Measurements from ENCODE around the gene MTFR1L.

MTFR1L gene

DNA sequence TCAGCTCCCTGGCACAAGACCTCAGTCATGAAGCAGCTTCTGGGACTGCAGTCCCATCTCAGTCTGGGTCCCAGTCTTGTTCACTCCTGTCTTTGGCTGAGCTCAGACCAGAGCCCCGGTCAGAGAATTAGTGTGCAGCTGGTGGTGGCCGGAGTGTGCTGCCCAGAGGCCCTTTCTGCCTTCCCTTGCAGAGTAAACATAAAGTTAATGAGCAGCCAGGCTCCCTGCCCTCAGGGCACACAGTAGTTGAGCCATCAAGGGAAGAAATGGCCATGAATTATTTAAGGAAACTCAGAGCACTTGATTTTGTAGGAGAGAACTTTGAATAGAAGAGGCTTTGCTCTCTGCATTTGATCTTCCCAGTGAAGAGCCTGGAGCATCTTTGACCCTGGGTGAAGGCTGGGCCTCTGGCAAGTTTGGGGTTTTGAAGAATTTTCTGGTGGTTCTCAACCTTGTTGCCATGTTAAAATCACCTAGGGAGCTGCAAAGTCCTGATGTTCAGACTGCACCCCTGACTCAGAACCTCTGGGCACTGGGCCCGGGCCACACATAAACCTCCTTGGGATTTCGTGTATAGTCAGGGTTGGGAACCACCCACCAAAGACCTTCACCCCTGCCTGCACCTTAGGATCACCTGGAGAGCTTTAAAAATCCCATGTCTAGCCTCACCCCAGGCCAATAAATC lies 46.2 kb upstream of the MTFR1L start:
- DNase-seq, result no peak
- Histone ChIP-seq H3K4me3 (no peak overlapping the region), H3K4me1 (peaks cover 0 to 5% (median 0%) of the 10 kb centered on the region in 4 donors), H3K27ac (no peak overlapping the region), H3K9me3 (no peaks in the 10 kb centered on the region), H3K27me3 (no peaks in the 10 kb centered on the region), H3K36me3 (peaks cover 0 to 26% (median 24%) of the 10 kb centered on the region in 3 donors)
- TF ChIP-seq, protein P1, sequence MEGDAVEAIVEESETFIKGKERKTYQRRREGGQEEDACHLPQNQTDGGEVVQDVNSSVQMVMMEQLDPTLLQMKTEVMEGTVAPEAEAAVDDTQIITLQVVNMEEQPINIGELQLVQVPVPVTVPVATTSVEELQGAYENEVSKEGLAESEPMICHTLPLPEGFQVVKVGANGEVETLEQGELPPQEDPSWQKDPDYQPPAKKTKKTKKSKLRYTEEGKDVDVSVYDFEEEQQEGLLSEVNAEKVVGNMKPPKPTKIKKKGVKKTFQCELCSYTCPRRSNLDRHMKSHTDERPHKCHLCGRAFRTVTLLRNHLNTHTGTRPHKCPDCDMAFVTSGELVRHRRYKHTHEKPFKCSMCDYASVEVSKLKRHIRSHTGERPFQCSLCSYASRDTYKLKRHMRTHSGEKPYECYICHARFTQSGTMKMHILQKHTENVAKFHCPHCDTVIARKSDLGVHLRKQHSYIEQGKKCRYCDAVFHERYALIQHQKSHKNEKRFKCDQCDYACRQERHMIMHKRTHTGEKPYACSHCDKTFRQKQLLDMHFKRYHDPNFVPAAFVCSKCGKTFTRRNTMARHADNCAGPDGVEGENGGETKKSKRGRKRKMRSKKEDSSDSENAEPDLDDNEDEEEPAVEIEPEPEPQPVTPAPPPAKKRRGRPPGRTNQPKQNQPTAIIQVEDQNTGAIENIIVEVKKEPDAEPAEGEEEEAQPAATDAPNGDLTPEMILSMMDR (IDR thresholded peaks at IDR 0.05), result no peak
- intact Hi-C loops (cut with DNase I; ENCODE audit: low total_unique reads), result no loop called here

DNA sequence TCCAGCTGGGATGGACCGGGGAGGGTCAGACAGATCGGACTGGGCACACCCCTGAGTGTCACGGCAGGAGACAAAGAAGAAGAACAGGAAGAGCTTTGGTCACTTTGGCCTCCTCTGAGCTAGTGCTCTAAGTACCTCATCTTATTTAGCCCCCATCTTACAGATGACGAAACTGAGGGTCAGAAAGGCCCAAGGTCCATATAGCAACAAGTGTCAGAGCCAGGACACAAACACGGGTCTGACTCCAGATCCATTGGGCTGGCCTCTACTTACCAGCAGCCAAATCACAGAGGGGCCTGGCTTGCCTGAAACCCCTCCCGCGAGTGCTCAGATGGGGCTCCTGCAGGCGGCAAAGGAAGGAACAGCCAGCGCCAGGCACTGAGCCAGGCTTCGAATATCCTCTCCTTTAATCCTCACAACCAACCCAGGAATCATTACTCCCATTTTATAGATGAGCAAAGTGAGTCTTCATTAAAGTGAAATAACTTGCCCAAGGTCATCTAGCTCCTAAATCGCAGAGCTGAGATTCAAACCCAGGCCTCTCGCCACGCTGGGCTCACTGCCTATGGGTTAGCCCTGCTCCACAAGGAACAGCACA lies 45.4 kb upstream of the MTFR1L start:
- H3K27me3 ChIP-seq, result no peaks in the 10 kb centered on the region
- no peak for DNase-seq
- peaks cover 0 to 5% (median 0%) of the 10 kb centered on the region in 4 donors for H3K4me1 ChIP-seq
- H3K36me3 ChIP-seq, result peaks cover 0 to 31% (median 31%) of the 10 kb centered on the region in 3 donors
- H3K27ac ChIP-seq, result no peak overlapping the region
- H3K4me3 ChIP-seq, result no peak overlapping the region
- intact Hi-C loops (cut with DNase I; ENCODE audit: low total_unique reads), result no loop called here
- H3K9me3 ChIP-seq, result no peaks in the 10 kb centered on the region
- TF ChIP-seq, protein P1 (IDR thresholded peaks at IDR 0.05), result no peak

DNA sequence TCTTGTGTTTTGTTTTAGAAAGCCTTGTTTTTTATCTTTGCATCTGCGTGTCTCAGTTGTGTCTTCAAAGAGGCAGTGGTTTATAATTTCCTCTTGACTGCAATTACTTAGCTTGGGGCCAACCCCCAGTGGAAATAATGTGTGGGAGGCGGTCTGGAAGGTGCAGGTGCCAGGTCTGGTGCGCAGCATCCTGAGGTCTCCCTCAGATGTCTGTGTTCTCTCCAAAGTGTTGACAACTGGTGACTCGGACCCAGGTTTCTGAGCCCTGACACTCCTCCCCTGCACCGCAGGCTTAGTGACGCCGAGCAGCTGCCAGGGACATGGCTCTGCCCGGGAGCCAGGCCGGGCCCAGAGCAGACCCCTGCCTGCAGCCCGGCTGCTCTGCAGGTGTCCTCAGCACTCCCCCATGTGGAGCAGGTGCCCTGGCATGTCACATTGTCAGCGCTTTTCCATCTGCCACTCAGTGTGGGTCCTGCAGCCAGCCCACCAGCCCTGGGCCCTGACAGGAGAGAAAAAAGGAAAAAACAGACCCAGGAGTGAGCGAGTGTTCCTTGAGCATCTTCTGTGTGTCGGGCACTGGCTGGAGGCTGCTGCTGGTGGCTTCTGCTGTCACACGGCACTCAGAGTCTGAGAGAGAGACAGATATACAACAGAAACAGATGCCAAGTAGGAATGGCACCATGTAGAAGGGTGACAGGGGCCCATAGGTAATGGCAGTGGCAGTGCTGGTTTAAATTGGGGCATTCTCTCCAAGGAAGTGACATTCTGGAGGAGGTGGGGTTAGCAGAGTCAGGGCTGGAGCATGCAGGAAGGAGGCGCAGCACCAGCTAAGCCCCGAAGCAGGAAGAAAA lies 44.6 kb upstream of the MTFR1L start:
- intact Hi-C loops (cut with DNase I; ENCODE audit: low total_unique reads), result no loop called here
- H3K36me3 ChIP-seq, result peaks cover 0 to 31% (median 31%) of the 10 kb centered on the region in 3 donors
- no peak overlapping the region for H3K27ac ChIP-seq
- TF ChIP-seq, protein P1 (IDR thresholded peaks at IDR 0.05), result no peak
- no peaks in the 10 kb centered on the region for H3K9me3 ChIP-seq
- no peaks in the 10 kb centered on the region for H3K27me3 ChIP-seq
- H3K4me1 ChIP-seq, result peaks cover 0 to 5% (median 0%) of the 10 kb centered on the region in 4 donors
- no peak overlapping the region for H3K4me3 ChIP-seq
- DNase-seq, result no peak

DNA sequence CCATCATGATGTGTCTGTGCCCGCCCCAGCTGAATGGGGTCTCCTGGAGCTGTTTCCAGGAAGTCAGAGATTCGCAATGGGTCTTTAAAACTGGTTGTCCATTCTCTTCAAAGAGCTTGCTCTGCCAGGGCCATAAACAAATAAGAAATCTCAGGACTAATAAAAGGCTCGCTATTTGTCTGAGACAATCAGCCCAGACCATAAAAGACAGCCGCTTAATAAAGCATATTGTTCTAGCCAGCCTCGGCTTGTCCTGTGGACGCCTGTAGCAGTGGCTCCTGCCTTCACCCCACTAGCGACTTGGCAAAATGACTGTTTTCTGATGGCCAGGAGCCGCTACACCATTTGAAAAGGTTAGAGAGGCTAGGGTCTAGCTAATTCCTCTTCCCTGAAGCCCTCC lies 40.4 kb upstream of the MTFR1L start:
- Histone ChIP-seq H3K27ac (no peak overlapping the region), H3K9me3 (no peaks in the 10 kb centered on the region), H3K4me1 (no peaks in the 10 kb centered on the region), H3K4me3 (no peak overlapping the region), H3K36me3 (peaks cover 0 to 32% (median 25%) of the 10 kb centered on the region in 3 donors), H3K27me3 (no peaks in the 10 kb centered on the region)
- no peak for DNase-seq
- TF ChIP-seq, protein P1 (IDR thresholded peaks at IDR 0.05), result no peak
- intact Hi-C loops (cut with DNase I; ENCODE audit: low total_unique reads), result no loop called here

DNA sequence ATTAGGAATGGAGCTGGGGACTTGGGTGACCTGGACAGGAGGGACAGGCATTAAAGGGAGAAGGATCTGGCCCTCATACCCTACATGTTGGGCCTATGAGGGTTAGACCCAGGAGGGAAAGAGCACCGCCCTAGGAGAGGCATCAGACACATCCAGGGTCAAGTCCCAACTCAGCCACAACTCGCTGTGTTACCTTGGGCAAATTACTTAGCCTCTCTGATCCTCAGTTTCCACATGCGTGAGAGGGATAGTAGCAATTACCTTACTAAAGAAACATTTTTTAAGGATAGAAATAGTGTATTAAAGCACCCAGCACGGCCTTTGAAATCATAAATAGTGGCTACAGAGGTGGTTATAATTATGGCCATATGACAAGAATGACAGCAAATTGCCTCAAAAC lies 39.9 kb upstream of the MTFR1L start:
- Histone ChIP-seq H3K4me1 (no peaks in the 10 kb centered on the region), H3K27me3 (no peaks in the 10 kb centered on the region), H3K36me3 (peaks cover 0 to 32% (median 25%) of the 10 kb centered on the region in 3 donors), H3K27ac (no peak overlapping the region), H3K4me3 (no peak overlapping the region), H3K9me3 (no peaks in the 10 kb centered on the region)
- DNase-seq, result no peak
- TF ChIP-seq, protein P1 (IDR thresholded peaks at IDR 0.05), result no peak
- intact Hi-C loops (cut with DNase I; ENCODE audit: low total_unique reads), result no loop called here

Measured in tibial artery (tissue), 4 donors.